Measurements from ENCODE around the gene NAV3.

DNA sequence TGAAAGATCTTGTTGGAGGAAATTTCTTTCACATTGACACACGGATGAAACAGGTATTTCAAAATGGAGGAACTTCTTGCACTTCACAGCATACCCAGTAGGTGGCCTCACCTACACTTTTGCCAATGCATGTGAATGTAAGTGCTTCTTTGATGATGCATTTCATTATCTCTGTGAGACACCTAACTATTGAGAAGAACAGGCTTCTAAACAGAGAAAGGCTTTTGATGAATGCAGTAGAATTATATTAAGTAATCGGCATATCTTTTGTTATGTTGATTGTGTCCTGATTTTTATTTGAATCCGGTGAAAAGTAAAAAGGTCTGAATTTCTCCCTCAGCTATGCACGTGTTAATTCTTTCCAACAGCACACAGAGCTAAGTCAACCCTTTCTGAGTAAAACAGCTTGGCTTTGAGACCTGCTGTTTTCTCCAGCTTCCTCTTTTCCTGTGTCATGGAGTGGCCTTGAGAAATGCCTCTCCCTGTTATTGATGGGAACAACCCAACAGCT is 399.0 kb downstream of the NAV3 start:
- no peak for TF ChIP-seq POLR2AphosphoS5 (IDR thresholded peaks at IDR 0.05)
- TF ChIP-seq POLR2A (IDR thresholded peaks at IDR 0.05), result no peak

Measured in prostate gland (tissue), 1 donor.